ENCODE data around the gene CACNA1H.
"Not testable (repeated sequence)": the region's sequence is repeated elsewhere in the genome, so short reads cannot be mapped to it uniquely, and the experiment has no call there.

CACNA1H gene

DNA sequence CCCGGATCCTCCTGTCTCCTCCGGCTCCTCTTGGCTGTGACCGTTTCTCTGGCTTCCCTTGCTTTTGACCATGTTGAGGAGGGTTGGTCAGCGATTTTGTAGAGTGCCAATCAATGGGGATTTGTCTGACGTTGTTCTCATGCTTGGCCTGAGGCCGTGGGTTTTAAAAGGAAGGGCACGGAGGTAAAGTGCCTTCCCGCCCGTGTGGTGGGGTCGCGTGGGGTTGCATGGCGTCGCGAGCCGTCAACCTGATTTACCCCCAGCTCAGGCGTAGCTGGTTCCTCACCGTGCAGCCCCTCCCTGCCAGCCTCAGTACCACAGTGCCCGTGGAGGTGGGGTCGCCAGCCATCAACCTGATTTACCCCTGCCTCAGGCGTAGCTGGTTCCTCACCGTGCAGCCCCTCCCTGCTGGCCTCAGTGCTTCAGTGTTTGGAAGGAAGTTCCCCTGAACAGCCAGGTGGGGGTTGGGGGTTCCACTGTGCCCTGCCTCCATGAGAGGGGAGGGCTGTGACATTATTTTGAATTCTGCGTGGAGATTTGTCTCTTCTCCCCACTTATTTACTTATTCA lies 92.6 kb downstream of the CACNA1H start:
- TF ChIP-seq, protein P1, sequence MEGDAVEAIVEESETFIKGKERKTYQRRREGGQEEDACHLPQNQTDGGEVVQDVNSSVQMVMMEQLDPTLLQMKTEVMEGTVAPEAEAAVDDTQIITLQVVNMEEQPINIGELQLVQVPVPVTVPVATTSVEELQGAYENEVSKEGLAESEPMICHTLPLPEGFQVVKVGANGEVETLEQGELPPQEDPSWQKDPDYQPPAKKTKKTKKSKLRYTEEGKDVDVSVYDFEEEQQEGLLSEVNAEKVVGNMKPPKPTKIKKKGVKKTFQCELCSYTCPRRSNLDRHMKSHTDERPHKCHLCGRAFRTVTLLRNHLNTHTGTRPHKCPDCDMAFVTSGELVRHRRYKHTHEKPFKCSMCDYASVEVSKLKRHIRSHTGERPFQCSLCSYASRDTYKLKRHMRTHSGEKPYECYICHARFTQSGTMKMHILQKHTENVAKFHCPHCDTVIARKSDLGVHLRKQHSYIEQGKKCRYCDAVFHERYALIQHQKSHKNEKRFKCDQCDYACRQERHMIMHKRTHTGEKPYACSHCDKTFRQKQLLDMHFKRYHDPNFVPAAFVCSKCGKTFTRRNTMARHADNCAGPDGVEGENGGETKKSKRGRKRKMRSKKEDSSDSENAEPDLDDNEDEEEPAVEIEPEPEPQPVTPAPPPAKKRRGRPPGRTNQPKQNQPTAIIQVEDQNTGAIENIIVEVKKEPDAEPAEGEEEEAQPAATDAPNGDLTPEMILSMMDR (IDR thresholded peaks at IDR 0.05): no peak
- no peak overlapping the region for H3K27ac ChIP-seq
- DNase-seq (ENCODE audit: low spot score): no peak
- no peak overlapping the region for H3K4me3 ChIP-seq

DNA sequence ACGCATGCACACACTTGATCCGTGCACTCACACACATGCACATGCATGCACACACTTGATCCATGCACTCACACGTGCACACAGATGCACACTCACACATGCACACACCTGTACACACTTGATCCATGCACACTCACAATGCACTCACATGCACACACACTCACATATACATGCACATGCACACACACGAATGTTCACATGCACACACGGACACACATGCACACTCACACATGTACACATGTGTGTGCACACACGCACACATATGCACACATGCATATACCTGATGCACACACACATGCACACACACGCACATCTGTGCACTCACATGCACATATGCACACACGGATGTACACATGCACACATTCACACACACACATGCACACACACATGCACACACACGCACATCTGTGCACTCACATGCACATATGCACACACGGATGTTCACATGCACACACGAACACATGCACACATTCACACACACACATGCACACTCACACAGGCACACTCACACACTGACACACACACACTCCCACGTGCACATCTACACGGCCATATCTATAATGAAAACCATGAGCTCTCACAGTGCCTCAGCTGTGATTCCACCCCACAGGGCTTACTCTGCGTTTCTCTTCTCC lies 95.1 kb downstream of the CACNA1H start:
- not testable (repeated sequence) for H3K27ac ChIP-seq; H3K4me3 ChIP-seq; DNase-seq (ENCODE audit: low spot score)

DNA sequence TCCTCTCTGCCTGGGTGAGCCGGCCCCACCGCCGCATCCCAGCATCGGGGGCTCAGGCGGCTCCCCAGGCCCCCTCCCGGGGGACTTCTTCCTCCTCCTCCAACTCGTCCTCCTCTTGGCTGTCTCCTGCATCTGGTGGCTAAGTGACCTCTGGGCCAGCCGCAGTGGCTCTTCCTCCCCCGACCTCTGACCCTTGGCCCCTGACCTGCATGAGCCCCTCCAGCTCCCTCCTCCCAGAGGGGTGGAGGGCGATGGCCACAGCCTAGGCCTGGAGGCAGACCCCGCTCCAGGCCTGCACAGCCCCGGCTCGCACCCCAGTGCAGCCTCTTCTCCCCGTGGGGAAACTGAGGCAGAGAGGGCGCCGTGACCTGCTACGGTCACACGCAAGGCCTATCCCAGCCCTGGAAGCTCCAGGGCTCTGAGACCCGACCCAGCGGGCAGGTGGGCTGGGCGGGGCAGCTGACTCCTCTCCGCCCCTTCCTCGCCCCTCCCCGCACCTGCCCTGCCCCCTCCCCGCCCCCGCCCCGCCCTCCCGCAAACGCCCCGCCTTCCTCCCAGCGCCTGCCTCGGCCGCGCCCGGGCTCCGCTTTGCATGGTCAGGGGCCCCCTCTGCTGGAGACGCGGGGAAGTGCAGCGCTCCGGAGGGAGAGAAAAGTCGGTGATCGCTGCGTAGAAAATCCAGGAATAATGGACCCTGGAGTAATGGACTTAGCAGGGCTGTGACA lies 96.3 kb downstream of the CACNA1H start:
- H3K4me3 ChIP-seq; DNase-seq (ENCODE audit: low spot score); H3K27ac ChIP-seq: not testable (repeated sequence)

DNA sequence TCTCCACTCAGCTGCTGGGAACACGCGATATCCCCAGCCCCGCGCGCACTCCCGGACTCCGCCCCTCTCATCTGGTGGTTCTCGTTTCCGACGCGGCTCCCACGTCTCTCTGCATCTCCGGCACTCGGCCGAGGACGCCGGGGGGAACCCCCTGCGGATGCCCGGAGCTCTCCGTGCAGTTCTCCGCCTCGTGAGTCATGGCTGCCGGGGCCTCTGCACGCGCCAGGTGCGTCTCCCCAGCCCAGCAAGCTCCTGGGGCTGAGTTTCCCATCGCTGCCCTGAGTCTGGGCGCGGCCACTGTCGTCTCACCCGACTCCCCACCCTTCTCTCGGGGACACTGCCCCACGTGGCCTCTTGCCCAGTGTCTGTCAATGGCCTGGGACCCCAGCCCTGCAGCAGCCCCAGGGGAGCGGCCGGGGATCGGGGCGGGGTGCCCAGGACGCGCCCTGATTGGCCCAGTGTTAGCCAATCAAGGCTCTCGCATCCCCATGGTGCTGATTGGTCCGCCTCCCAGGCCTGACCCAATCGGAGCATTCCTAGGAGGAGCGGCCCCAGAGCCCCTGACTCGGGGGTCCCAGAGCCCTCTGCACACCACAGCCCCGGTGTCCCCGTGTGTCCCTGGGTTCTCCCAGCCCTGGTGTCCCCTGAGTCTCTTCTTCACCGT lies 100.9 kb downstream of the CACNA1H start:
- not testable (repeated sequence) for DNase-seq (ENCODE audit: low spot score); H3K27ac ChIP-seq; H3K4me3 ChIP-seq

DNA sequence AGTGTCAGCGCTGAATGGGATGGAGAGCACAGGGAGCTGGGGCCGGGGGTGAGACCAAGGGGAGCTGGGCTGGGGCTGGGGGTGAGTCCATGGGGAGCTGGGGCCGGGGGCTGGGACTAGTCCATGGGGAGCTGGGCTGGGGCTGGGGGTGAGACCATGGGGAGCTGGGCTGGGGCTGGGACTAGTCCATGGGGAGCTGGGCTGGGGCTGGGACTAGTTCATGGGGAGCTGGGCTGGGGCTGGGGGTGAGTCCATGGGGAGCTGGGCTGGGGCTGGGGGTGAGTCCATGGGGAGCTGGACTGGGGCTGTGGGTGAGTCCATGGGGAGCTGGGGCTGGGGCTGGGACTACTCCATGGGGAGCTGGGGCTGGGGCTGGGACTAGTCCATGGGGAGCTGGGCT lies 101.9 kb downstream of the CACNA1H start:
- not testable (repeated sequence) for H3K27ac ChIP-seq; H3K4me3 ChIP-seq; DNase-seq (ENCODE audit: low spot score)

DNA sequence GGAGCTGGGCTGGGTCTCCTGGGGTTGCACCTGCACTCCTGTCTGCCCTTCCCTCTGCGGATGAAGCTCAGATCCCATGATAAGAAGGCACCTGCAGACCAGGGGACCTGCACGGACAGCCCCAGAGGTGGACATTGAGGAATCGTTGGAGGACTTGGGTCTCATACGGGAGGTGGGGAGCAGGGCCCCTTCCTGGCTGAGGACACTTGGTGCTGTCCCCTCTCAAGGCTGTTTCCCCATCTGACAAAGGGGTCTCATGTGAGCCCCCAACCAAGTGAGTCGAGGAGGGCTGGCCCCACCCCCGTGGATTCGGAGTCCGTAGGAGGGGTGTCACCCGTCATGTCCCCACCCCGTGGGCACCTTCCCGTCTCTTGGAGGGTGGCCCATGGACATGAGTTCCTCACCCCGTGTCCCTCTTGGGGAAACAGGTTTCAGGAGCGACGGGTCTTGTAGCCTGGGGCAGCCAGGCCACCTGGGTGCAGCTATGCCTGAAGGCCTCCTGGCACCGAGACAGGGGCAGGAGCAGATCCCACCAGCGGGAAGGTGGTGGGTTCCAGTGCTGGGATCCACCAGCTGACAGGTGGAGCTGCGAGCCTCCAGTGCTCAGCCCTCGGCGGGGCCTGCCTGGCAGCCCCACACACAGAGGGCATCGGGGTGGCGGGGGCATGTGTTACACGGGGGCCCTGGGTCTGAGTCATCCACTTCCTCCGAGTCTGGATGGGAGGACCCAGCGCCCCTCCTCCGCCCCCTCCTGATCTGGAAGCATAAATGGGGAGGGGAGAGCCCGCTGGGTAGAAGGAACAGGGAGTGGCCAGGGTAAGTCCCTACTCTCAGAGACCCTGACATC lies 102.6 kb downstream of the CACNA1H start, which contains the start of gene TPSD1:
TSS of gene TPSD1 (plus strand) at position 794 of the 847 bp plus-strand sequence. CDS start 212 bp downstream, outside the sequence.
- H3K27ac ChIP-seq; DNase-seq (ENCODE audit: low spot score); H3K4me3 ChIP-seq: not testable (repeated sequence)

DNA sequence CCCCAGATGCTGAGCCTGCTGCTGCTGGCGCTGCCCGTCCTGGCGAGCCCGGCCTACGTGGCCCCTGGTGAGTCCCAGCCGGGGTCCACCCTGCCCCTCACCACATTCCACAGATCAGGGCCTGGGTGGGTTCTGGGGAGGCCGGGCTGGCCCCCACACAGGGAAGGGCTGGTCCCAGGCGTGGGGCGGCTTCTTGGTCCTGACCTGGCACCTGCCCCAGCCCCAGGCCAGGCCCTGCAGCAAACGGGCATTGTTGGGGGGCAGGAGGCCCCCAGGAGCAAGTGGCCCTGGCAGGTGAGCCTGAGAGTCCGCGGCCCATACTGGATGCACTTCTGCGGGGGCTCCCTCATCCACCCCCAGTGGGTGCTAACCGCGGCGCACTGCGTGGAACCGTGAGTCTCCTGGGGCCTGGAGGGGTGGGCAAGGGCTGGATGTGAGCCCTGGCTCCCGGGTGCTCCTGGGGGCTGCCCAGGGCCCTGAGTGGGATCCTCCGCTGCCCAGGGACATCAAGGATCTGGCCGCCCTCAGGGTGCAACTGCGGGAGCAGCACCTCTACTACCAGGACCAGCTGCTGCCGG lies 103.5 kb downstream of the CACNA1H start:
- not testable (repeated sequence) for H3K4me3 ChIP-seq; H3K27ac ChIP-seq; DNase-seq (ENCODE audit: low spot score)

DNA sequence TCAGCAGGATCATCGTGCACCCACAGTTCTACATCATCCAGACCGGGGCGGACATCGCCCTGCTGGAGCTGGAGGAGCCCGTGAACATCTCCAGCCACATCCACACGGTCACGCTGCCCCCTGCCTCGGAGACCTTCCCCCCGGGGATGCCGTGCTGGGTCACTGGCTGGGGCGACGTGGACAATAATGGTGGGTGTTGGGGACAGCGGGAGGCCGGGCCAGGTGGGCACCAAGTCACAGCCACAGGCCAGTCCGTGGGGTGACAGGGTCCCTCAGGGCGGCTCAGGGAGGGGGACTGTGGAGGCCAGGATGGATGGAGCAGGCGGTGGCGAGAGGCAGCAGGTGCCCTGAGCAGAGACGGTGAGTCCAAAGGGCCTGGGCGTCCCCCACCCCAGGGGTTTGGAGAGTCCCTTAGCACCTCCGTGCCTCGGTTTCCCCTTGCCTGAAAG lies 104.0 kb downstream of the CACNA1H start:
- H3K27ac ChIP-seq: no peak overlapping the region
- DNase-seq (ENCODE audit: low spot score): no peak
- TF ChIP-seq, protein P1 (IDR thresholded peaks at IDR 0.05): no peak
- no peak overlapping the region for H3K4me3 ChIP-seq

DNA sequence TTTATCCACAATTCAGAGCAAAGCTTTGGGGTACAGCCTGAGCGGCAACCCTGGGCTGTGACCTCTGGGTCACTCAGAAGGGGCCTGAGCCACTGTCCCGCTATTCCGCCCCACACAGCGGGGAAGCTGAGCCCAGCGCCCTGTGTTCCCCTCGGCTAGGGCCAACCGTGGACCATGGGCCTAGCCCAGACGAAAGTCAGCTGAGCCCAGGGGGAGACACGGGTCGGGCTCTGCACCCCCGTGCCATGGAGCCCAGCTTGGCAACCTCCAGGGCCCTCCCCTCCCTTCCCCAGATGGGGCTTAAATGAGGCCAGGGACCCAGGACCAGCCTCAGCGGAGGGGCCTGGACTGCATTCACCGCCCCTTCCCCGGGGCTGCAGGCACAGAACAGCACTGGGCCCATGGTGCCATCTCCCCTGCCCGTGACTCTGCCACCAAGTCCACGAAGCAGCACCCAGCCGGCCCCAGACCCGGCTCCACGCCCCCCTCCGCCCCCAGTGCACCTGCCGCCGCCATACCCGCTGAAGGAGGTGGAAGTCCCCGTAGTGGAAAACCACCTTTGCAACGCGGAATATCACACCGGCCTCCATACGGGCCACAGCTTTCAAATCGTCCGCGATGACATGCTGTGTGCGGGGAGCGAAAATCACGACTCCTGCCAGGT lies 104.8 kb downstream of the CACNA1H start:
- TF ChIP-seq, protein P1 (IDR thresholded peaks at IDR 0.05): no peak
- H3K4me3 ChIP-seq: no peak overlapping the region
- no peak for DNase-seq (ENCODE audit: low spot score)
- H3K27ac ChIP-seq: no peak overlapping the region
